Cardiac septum (tissue), 1 donor: ENCODE data around the gene IRF2. TPM values are rescaled to one million over a fixed set of nuclear protein-coding genes. Genes with fewer than 3 reads are reported as not detected.

Experiments used
- DNase-seq: peaks from one replicate; pipeline ENCODE4 v3.0.0-alpha.2; 2020; ENCODE audit warnings: low spot score
- intact Hi-C: fragments of 100-400 bp; cut with DNase I; formaldehyde crosslinking; loops from one replicate; pipeline ENCODE4 v1.14.0; 2022
- long read RNA-seq: library from polyadenylated mRNA; unstranded; transcript quantifications from one replicate; pipeline ENCODE4 v2.0.0, GENCODE V29; 2021
- total RNA-seq: library from RNA; stranded (reverse); fragmentation: NEBNext Ultra II Directional; extraction: Animal tissue kit (Norgen Biotek cat#: 25700); gene quantifications from one replicate; pipeline ENCODE4 v1.2.1, GENCODE V29; 2021
- donor health status: DM: no; HTN: no; CAD: no.

The IRF2 gene
- 22.4 TPM for total RNA-seq
- long read RNA-seq, transcript IRF2-201 (9 exons, 2,303 nt), result major isoform, 14 of 30 reads
- long read RNA-seq, partial matches to known transcripts, result 5 of 30 reads
- long read RNA-seq, other reads (novel, unspliced or antisense), result 11 of 30 reads

GRCh38 chr4:184474263-184475095 is at the start of gene IRF2:
Gene IRF2 (minus strand): TSS chr4:184474550. CDS start chr4:184429064, 45,486 bp downstream.
- intact Hi-C loops, result loop anchor here (1.0 to 10.0 kb wide), 7 partner anchors 63 to 350 kb away; partner anchors contain the start of genes ACSL1, CASP3 and PRIMPOL
- DNase-seq, result peak; percentile 98

- intact Hi-C loops, result no loop called here
- no peak for DNase-seq
Observed at GRCh38 chr4:184515606-184516005, 41.3 kb upstream of the IRF2 start.

- intact Hi-C loops, result no loop called here
- no peak for DNase-seq
Observed at GRCh38 chr4:184514121-184514988, 40.0 kb upstream of the IRF2 start.

- DNase-seq, result no peak
- intact Hi-C loops, result no loop called here
Observed at GRCh38 chr4:184513802-184514120, 39.4 kb upstream of the IRF2 start.

- intact Hi-C loops, result no loop called here
- no peak for DNase-seq
Observed at GRCh38 chr4:184511156-184511555, 36.8 kb upstream of the IRF2 start.

- intact Hi-C loops, result no loop called here
- DNase-seq, result no peak
Observed at GRCh38 chr4:184510401-184510800, 36.1 kb upstream of the IRF2 start.

- DNase-seq, result no peak
- intact Hi-C loops, result no loop called here
Observed at GRCh38 chr4:184506527-184507121, 32.3 kb upstream of the IRF2 start.

- intact Hi-C loops, result no loop called here
Observed at GRCh38 chr4:184504385-184504784, 30.0 kb upstream of the IRF2 start.

GRCh38 chr4:184503869-184504300 is 29.5 kb upstream of the IRF2 start:
- DNase-seq, result no peak
- intact Hi-C loops, result no loop called here

More at GRCh38 chr4:184504385-184504784, 30.0 kb upstream of the IRF2 start:
- no peak for DNase-seq

- no peak for DNase-seq
- intact Hi-C loops, result no loop called here
Observed at GRCh38 chr4:184500748-184501589, 26.6 kb upstream of the IRF2 start.

- no peak for DNase-seq
- intact Hi-C loops, result no loop called here
Observed at GRCh38 chr4:184499996-184500395, 25.6 kb upstream of the IRF2 start.

- DNase-seq, result no peak
- intact Hi-C loops, result no loop called here
Observed at GRCh38 chr4:184498598-184498997, 24.2 kb upstream of the IRF2 start.

- DNase-seq, result no peak
- intact Hi-C loops, result no loop called here
Observed at GRCh38 chr4:184489771-184490170, 15.4 kb upstream of the IRF2 start.

GRCh38 chr4:184487503-184487902 is 13.2 kb upstream of the IRF2 start:
- no peak for DNase-seq
- intact Hi-C loops, result no loop called here

GRCh38 chr4:184485279-184485678 is 10.9 kb upstream of the IRF2 start:
- DNase-seq, result no peak
- intact Hi-C loops, result no loop called here

- DNase-seq, result no peak
- intact Hi-C loops, result no loop called here
Observed at GRCh38 chr4:184481544-184481943, 7.2 kb upstream of the IRF2 start.

GRCh38 chr4:184479516-184479950 is 5.2 kb upstream of the IRF2 start:
- DNase-seq, result no peak
- intact Hi-C loops, result loop anchor here (10.0 kb wide), 1 partner anchor 345 kb away; the partner anchor contains the start of gene ACSL1

GRCh38 chr4:184477201-184477999 is 3.0 kb upstream of the IRF2 start:
- intact Hi-C loops, result loop anchor here (10.0 kb wide), 1 partner anchor 347 kb away; the partner anchor contains the start of gene ACSL1

More at GRCh38 chr4:184477201-184477999, 3.0 kb upstream of the IRF2 start:
- no peak for DNase-seq
